Vagina (tissue), 2 donors: ENCODE data around the gene RNPC3. TPM values are rescaled to one million over a fixed set of nuclear protein-coding genes. Genes with fewer than 3 reads are reported as not detected.

ENCODE experiments used
- DNase-seq, 2 donors: peaks; one replicate each; pipeline ENCODE4 v3.0.0-alpha.2; 2017; ENCODE audit errors: extremely low spot score in 2 of 2
- H3K27ac ChIP-seq: fragments of 200-600 bp; sonication (generic); one replicate; pipeline ENCODE4 v1.5.1; 2019
- H3K27me3 ChIP-seq: fragments of 200-600 bp; sonication (generic); one replicate; pipeline ENCODE4 v1.5.1; 2019
- H3K36me3 ChIP-seq, 2 donors: fragments of 200-600 bp; sonication (generic); one replicate each; pipeline ENCODE4 v1.5.1; 2017 to 2019
- H3K4me1 ChIP-seq: fragments of 200-600 bp; sonication (generic); one replicate; pipeline ENCODE4 v1.5.1; 2019
- H3K4me3 ChIP-seq, 2 donors: fragments of 200-600 bp; sonication (generic); 1 replicate in 1 of 2; 2 replicates in 1 of 2; pipeline ENCODE4 v1.5.1; 2016 to 2019
- H3K9me3 ChIP-seq: fragments of 200-600 bp; sonication (generic); one replicate; pipeline ENCODE4 v1.5.1; 2019
- POLR2A ChIP-seq, 2 donors: fragments of 450-650 bp; IDR thresholded peaks; one replicate each; pipeline ENCODE4 v1.6.1; 2017; ENCODE audit warnings: antibody characterized with exemption in 2 of 2, mild to moderate bottlenecking in 2 of 2, moderate library complexity in 2 of 2
- POLR2AphosphoS5 ChIP-seq, 2 donors: sonication (generic); formaldehyde crosslinking; IDR thresholded peaks; one replicate each; pipeline ENCODE4 v1.9.0; 2017; ENCODE audit warnings: antibody characterized with exemption in 2 of 2, mild to moderate bottlenecking in 2 of 2, low read depth in 1 of 2; ENCODE audit not compliant: insufficient read depth in 1 of 2
- intact Hi-C: fragments of 100-400 bp; cut with DNase I; formaldehyde crosslinking; loops from one replicate; pipeline ENCODE4 v1.15.1; 2023
- total RNA-seq: library from RNA; depleted of rRNA; stranded (reverse); fragments of >200 nt; gene quantifications from one replicate; pipeline ENCODE4 v1.2.3, GENCODE V29; 2016
- TF ChIP-seq, protein P1 (sequence below), 3 experiments: fragments of 450-650 bp in 2 of 3; fragments of 200-600 bp in 1 of 3; sonication (generic) in 1 of 3; IDR thresholded peaks; one replicate each; pipeline ENCODE4 v1.5.1; 2017 to 2019; ENCODE audit warnings: antibody characterized with exemption in 3 of 3, mild to moderate bottlenecking in 2 of 3, moderate library complexity in 2 of 3

RNPC3 gene
- total RNA-seq, 1 donor from 2014 or later: 21.6 TPM

DNA sequence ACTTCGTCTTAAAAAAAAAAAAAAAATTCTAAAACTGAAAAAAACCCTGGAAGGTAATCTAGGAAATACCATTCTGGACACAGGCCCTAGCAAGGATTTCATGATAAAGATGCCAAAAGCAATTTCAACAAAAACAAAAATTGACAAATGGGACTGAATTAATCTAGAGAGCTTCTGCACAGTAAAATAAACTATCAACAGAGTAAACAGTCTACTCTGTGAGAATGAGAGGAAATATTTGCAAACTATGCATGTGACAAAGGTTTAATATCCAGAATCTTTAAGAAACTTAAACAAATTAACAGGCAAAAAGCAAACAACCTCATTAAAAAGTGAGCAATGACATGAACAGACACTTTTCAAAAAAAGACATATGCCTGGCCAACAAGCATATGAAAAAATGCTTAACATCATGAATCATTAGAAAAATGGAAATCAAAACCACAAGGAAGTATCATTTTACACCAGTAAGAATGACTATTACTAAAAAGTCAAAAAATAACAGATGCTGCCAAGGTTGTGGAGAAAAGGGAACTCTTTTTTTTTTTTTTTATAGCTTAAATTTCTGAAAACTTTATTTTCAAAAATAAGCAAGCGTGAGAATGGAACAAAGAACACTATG lies 29.4 kb upstream of the RNPC3 start:
- H3K27me3 ChIP-seq: no peaks in the 10 kb centered on the region
- H3K4me1 ChIP-seq: no peaks in the 10 kb centered on the region
- no peak overlapping the region for H3K4me3 ChIP-seq
- no peak overlapping the region for H3K27ac ChIP-seq
- no peaks in the 10 kb centered on the region for H3K9me3 ChIP-seq
- intact Hi-C loops: no loop called here
- TF ChIP-seq POLR2AphosphoS5 (IDR thresholded peaks at IDR 0.05; ENCODE audit: insufficient read depth in 1 of 2, low read depth in 1 of 2) (no peak), POLR2A (IDR thresholded peaks at IDR 0.05) (no peak)
- TF ChIP-seq, protein P1, sequence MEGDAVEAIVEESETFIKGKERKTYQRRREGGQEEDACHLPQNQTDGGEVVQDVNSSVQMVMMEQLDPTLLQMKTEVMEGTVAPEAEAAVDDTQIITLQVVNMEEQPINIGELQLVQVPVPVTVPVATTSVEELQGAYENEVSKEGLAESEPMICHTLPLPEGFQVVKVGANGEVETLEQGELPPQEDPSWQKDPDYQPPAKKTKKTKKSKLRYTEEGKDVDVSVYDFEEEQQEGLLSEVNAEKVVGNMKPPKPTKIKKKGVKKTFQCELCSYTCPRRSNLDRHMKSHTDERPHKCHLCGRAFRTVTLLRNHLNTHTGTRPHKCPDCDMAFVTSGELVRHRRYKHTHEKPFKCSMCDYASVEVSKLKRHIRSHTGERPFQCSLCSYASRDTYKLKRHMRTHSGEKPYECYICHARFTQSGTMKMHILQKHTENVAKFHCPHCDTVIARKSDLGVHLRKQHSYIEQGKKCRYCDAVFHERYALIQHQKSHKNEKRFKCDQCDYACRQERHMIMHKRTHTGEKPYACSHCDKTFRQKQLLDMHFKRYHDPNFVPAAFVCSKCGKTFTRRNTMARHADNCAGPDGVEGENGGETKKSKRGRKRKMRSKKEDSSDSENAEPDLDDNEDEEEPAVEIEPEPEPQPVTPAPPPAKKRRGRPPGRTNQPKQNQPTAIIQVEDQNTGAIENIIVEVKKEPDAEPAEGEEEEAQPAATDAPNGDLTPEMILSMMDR (IDR thresholded peaks at IDR 0.05): no peak
- H3K36me3 ChIP-seq: no peaks in the 10 kb centered on the region
- DNase-seq: no peak

DNA sequence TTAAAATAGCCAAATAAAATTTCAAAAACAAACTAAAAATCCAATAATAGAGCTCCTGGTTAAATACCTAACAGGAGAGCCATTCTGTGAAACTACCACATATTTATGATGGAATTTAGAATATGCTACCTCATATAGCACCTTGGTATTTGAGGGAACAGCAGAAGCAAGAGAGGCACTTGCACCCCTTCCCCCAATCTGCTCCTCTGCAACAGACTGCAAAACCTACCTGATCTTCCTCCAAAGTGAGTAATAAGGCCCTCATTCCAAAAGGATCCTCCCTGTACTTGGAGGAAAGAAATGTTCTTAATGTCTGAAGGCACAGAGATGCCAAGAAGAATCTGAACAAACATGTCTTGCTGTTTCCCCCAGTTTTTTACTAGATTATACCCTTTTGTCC lies 28.1 kb upstream of the RNPC3 start:
- intact Hi-C loops: no loop called here
- Histone ChIP-seq H3K27me3 (no peaks in the 10 kb centered on the region), H3K4me1 (no peaks in the 10 kb centered on the region), H3K27ac (no peak overlapping the region), H3K4me3 (no peak overlapping the region), H3K36me3 (no peaks in the 10 kb centered on the region), H3K9me3 (no peaks in the 10 kb centered on the region)
- DNase-seq: no peak
- TF ChIP-seq POLR2AphosphoS5 (IDR thresholded peaks at IDR 0.05; ENCODE audit: insufficient read depth in 1 of 2, low read depth in 1 of 2) (no peak), POLR2A (IDR thresholded peaks at IDR 0.05) (no peak)
- TF ChIP-seq, protein P1 (IDR thresholded peaks at IDR 0.05): no peak

DNA sequence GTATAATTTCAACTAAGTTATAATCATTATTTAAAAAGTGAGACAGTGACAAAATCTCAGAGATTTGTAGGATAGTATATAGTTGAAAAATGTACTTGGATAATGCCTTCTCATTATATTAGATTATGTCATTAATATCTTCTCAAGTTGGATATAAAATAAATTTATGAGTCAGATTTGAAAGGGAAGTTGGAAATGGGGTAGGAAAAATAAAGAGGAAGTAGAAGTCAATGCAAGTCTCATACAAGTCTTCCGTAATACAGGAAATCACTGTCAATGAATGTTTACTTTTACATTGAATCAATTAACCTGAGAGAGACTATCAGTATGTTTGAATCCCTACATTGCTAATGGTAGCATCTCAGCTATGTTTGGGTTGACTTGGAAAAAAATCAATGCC lies 16.2 kb upstream of the RNPC3 start:
- Histone ChIP-seq H3K4me1 (no peaks in the 10 kb centered on the region), H3K4me3 (no peak overlapping the region), H3K36me3 (no peaks in the 10 kb centered on the region), H3K27me3 (no peaks in the 10 kb centered on the region), H3K9me3 (no peaks in the 10 kb centered on the region), H3K27ac (no peak overlapping the region)
- no peak for TF ChIP-seq POLR2A (IDR thresholded peaks at IDR 0.05)
- TF ChIP-seq, protein P1 (IDR thresholded peaks at IDR 0.05): no peak
- no peak for TF ChIP-seq POLR2AphosphoS5 (IDR thresholded peaks at IDR 0.05; ENCODE audit: insufficient read depth in 1 of 2, low read depth in 1 of 2)
- intact Hi-C loops: loop anchor here (5.0 kb wide), 1 partner anchor 402 kb away; the partner anchor contains the start of gene COL11A1
- DNase-seq: no peak

DNA sequence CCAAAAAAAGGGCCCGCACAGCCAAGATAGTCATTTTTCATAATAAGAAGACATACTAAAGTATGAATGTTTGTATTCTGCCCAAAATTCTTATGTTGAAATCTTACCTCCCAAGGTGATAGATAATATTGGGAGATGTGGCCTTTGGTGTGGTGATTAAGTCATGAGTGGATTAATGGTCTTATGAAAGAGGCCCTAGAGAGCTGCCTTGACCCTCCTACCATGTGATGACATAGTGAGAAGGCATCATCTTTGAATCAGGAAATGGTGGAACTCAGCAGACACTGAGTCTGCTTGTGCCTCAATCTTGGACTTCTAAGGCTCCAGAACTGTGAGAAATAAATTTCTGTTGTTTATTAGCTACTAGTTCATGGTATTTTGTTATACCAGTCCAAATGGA lies 11.8 kb upstream of the RNPC3 start:
- Histone ChIP-seq H3K36me3 (no peaks in the 10 kb centered on the region), H3K27me3 (no peaks in the 10 kb centered on the region), H3K27ac (no peak overlapping the region), H3K9me3 (no peaks in the 10 kb centered on the region), H3K4me3 (no peak overlapping the region), H3K4me1 (no peaks in the 10 kb centered on the region)
- no peak for TF ChIP-seq POLR2AphosphoS5 (IDR thresholded peaks at IDR 0.05; ENCODE audit: insufficient read depth in 1 of 2, low read depth in 1 of 2)
- TF ChIP-seq POLR2A (IDR thresholded peaks at IDR 0.05): no peak
- no peak for DNase-seq
- intact Hi-C loops: no loop called here

DNA sequence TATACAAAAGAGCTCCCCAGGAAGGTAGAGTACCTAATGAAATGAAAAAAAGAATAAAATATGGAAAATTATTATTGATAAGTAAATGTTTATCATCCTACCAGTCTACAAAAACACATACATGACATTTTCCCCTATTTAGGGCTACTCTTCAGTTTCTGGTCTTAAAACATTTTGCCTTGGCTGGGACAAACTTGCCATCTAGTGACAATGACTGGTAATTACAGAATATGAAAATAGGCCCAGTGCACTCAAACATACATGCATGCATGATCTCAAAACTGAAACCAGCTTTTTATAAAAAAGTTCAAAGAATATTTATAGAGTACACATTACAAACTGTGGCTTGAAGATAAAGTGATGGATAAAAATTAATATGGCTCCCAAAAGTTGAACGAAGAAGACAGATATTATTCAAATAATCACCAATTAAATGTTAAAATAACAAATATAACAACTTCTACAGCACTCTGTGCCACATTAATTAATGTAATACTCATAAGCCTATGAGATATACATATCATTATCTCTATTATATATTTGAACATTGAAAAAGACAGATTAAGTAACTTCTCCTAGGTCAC lies 10.5 kb upstream of the RNPC3 start:
- no peaks in the 10 kb centered on the region for H3K36me3 ChIP-seq
- no peak for DNase-seq
- no peaks in the 10 kb centered on the region for H3K9me3 ChIP-seq
- H3K27ac ChIP-seq: no peak overlapping the region
- intact Hi-C loops: no loop called here
- H3K4me3 ChIP-seq: no peak overlapping the region
- no peaks in the 10 kb centered on the region for H3K4me1 ChIP-seq
- no peak for TF ChIP-seq POLR2A (IDR thresholded peaks at IDR 0.05)
- TF ChIP-seq, protein P1 (IDR thresholded peaks at IDR 0.05): peak; percentile 44 to 65 (median 56)
- no peaks in the 10 kb centered on the region for H3K27me3 ChIP-seq
